BJ (cell line): ENCODE results near the gene THRSP. TPM values are rescaled to one million over a fixed set of nuclear protein-coding genes. Genes with fewer than 3 reads are reported as not detected.

Source experiments
- CTCF ChIA-PET: fragments of 350-600 bp; formaldehyde crosslinking; extraction: SDS; loops from one replicate; lab custom pipeline; 2021; ENCODE audit warnings: antibody characterized with exemption, inconsistent platforms; lab: Yijun Ruan, JAX
- POLR2A ChIA-PET: fragments of 300-600 bp; sonication (Branson Sonifier 250); formaldehyde crosslinking; extraction: SDS; loops from one replicate; lab custom pipeline; 2021; ENCODE audit warnings: antibody characterized with exemption; lab: Charles Lee
- DNase-seq: peaks from one replicate; pipeline ENCODE4 v3.0.0-alpha.2; 2011; ENCODE audit warnings: low read depth
- H3K27me3 ChIP-seq: 2 replicates; pipeline ENCODE4 v1.6.0; 2011; ENCODE audit warnings: low read length; ENCODE audit not compliant: control insufficient read depth, insufficient read depth
- H3K36me3 ChIP-seq: 2 replicates; pipeline ENCODE4 v1.5.1; 2011; ENCODE audit warnings: low read length; ENCODE audit not compliant: control insufficient read depth, insufficient read depth
- H3K4me3 ChIP-seq: 2 replicates; pipeline ENCODE4 v1.5.1; 2011; ENCODE audit warnings: low read depth, mild to moderate bottlenecking, control low read depth, low read length
- CTCF ChIP-seq: IDR thresholded peaks from 2 replicates; pipeline ENCODE4 v1.5.1; 2011; ENCODE audit warnings: low read depth, mild to moderate bottlenecking, control low read depth, inconsistent platforms, low read length, moderate library complexity; ENCODE audit not compliant: insufficient read depth
- polyA plus RNA-seq: library from polyadenylated mRNA; depleted of rRNA; stranded (reverse); fragments of >200 nt; gene quantifications from 2 replicates; pipeline ENCODE4 v1.2.3, GENCODE V29; 2011

Gene THRSP
- polyA plus RNA-seq, 1 experiment, result not detected

GRCh38 chr11:78079232-78080083, 15.8 kb downstream of the THRSP start, which contains the start of gene NDUFC2:
TSS of gene NDUFC2 (minus strand) at chr11:78079862. CDS start at chr11:78079744, 118 bp downstream.
- Histone ChIP-seq H3K27me3 (no peaks in the 10 kb centered on the region), H3K36me3 (no peaks in the 10 kb centered on the region), H3K4me3 (peak within 1 kb of the TSS; percentile 76)
- no peak for TF ChIP-seq CTCF
- DNase-seq, result no peak
- CTCF ChIA-PET, result interaction anchor here (0.7 to 1.7 kb wide), 4 partner anchors 13 to 84 kb away, joined by 3 to 7 read pairs (median 3); no protein-coding TSS in a partner anchor
- POLR2A ChIA-PET, result interaction anchor here (0.6 kb wide), 2 partner anchors 10 to 543 kb away, joined by 3 read pairs; no protein-coding TSS in a partner anchor

GRCh38 chr11:78080084-78080817, 16.6 kb downstream of the THRSP start:
- POLR2A ChIA-PET, result interaction anchor here (0.7 kb wide), 1 partner anchor 70 kb away, joined by 3 read pairs; no protein-coding TSS in a partner anchor
- Histone ChIP-seq H3K27me3 (no peaks in the 10 kb centered on the region), H3K4me3 (peak overlapping the region; percentile 76), H3K36me3 (no peaks in the 10 kb centered on the region)
- DNase-seq, result no peak
- CTCF ChIA-PET, result interaction anchor here (0.7 to 1.7 kb wide), 4 partner anchors 13 to 85 kb away, joined by 3 to 7 read pairs (median 4); no protein-coding TSS in a partner anchor
- no peak for TF ChIP-seq CTCF

GRCh38 chr11:78080818-78081495, 17.3 kb downstream of the THRSP start:
- ChIA-PET CTCF (interaction anchor here (0.7 to 1.7 kb wide), 2 partner anchors 35 to 67 kb away, joined by 4 to 7 read pairs; no protein-coding TSS in a partner anchor), POLR2A (interaction anchor here (0.7 kb wide), 1 partner anchor 70 kb away, joined by 3 read pairs; no protein-coding TSS in a partner anchor)
- no peaks in the 10 kb centered on the region for H3K36me3 ChIP-seq
- no peak for TF ChIP-seq CTCF
- DNase-seq, result peak; percentile 59
- no peaks in the 10 kb centered on the region for H3K27me3 ChIP-seq
- no peak overlapping the region for H3K4me3 ChIP-seq

- Histone ChIP-seq H3K27me3 (no peaks in the 10 kb centered on the region), H3K36me3 (no peaks in the 10 kb centered on the region), H3K4me3 (no peak overlapping the region)
- no peak for DNase-seq
- no peak for TF ChIP-seq CTCF
- ChIA-PET CTCF (no interaction called here), POLR2A (no interaction called here)
Observed at GRCh38 chr11:78081583-78081982, 17.9 kb downstream of the THRSP start.
